ENCODE results near the gene OSBP2. TPM values are rescaled to one million over a fixed set of nuclear protein-coding genes. Genes with fewer than 3 reads are reported as not detected.

Gene OSBP2
- total RNA-seq, 1 donor from 2014 or later: 22.2 TPM

GRCh38 chr22:30755759-30756124 lies 61.1 kb downstream of the OSBP2 start:
- Histone ChIP-seq H3K36me3 (no peaks in the 10 kb centered on the region), H3K4me3 (no peak overlapping the region), H3K27ac (replicated peaks) (no peak overlapping the region), H3K9me3 (replicated peaks) (no peaks in the 10 kb centered on the region), H3K4me1 (no peaks in the 10 kb centered on the region), H3K27me3 (ENCODE audit: low read depth) (no peaks in the 10 kb centered on the region)
- peak; percentile 1 for TF ChIP-seq CTCF (IDR thresholded peaks at IDR 0.05; ENCODE audit: borderline replicate concordance)
- intact Hi-C loops (cut with micrococcal nuclease): loop anchor here (5.0 kb wide), 1 partner anchor 123 kb away; no protein-coding TSS in a partner anchor
- no peak for DNase-seq

GRCh38 chr22:30763815-30764673 lies 69.4 kb downstream of the OSBP2 start:
- peaks cover 6% of the 10 kb centered on the region for H3K4me1 ChIP-seq
- no peak overlapping the region for H3K4me3 ChIP-seq
- H3K27me3 ChIP-seq (ENCODE audit: low read depth): no peaks in the 10 kb centered on the region
- DNase-seq: no peak
- no peaks in the 10 kb centered on the region for H3K36me3 ChIP-seq
- peak; percentile 69 for TF ChIP-seq CTCF (IDR thresholded peaks at IDR 0.05; ENCODE audit: borderline replicate concordance)
- no peaks in the 10 kb centered on the region for H3K9me3 ChIP-seq (replicated peaks)
- intact Hi-C loops (cut with micrococcal nuclease): loop anchor here (5.0 kb wide), 1 partner anchor 153 kb away; no protein-coding TSS in a partner anchor
- H3K27ac ChIP-seq (replicated peaks): no peak overlapping the region

- Histone ChIP-seq H3K4me3 (no peak overlapping the region), H3K9me3 (replicated peaks) (no peaks in the 10 kb centered on the region), H3K36me3 (no peaks in the 10 kb centered on the region), H3K4me1 (peaks cover 15% of the 10 kb centered on the region), H3K27me3 (ENCODE audit: low read depth) (no peaks in the 10 kb centered on the region), H3K27ac (replicated peaks) (no peak overlapping the region)
- intact Hi-C loops (cut with micrococcal nuclease): no loop called here
- no peak for DNase-seq
- no peak for TF ChIP-seq CTCF (IDR thresholded peaks at IDR 0.05; ENCODE audit: borderline replicate concordance)
Observed at GRCh38 chr22:30767661-30768060, 73.0 kb downstream of the OSBP2 start.

GRCh38 chr22:30770716-30771115 lies 76.0 kb downstream of the OSBP2 start:
- no peak for DNase-seq
- no peak overlapping the region for H3K27ac ChIP-seq (replicated peaks)
- H3K9me3 ChIP-seq (replicated peaks): no peaks in the 10 kb centered on the region
- no peak overlapping the region for H3K4me3 ChIP-seq
- TF ChIP-seq CTCF (IDR thresholded peaks at IDR 0.05; ENCODE audit: borderline replicate concordance): no peak
- no peaks in the 10 kb centered on the region for H3K27me3 ChIP-seq (ENCODE audit: low read depth)
- intact Hi-C loops (cut with micrococcal nuclease): no loop called here
- peaks cover 9% of the 10 kb centered on the region for H3K4me1 ChIP-seq
- no peaks in the 10 kb centered on the region for H3K36me3 ChIP-seq

GRCh38 chr22:30773919-30774318 lies 79.2 kb downstream of the OSBP2 start:
- DNase-seq: no peak
- no peaks in the 10 kb centered on the region for H3K36me3 ChIP-seq

More at GRCh38 chr22:30773919-30774318, 79.2 kb downstream of the OSBP2 start:
- no peak overlapping the region for H3K27ac ChIP-seq (replicated peaks)
- H3K4me1 ChIP-seq: peaks cover 12% of the 10 kb centered on the region
- no peaks in the 10 kb centered on the region for H3K27me3 ChIP-seq (ENCODE audit: low read depth)
- no peak for TF ChIP-seq CTCF (IDR thresholded peaks at IDR 0.05; ENCODE audit: borderline replicate concordance)
- no peak overlapping the region for H3K4me3 ChIP-seq
- intact Hi-C loops (cut with micrococcal nuclease): no loop called here
- no peaks in the 10 kb centered on the region for H3K9me3 ChIP-seq (replicated peaks)

All from left ventricle myocardium inferior (tissue), 1 donor.